ENCODE data around the gene CXCL10. TPM values are rescaled to one million over a fixed set of nuclear protein-coding genes. Genes with fewer than 3 reads are reported as not detected.

CXCL10 gene
- total and polyA plus RNA-seq, 10 of the 15 experiments (the other 5 are each of a cell fraction or from before 2014, with no cell fraction given): 0.46 to 19.5 (median 2.6) TPM

DNA sequence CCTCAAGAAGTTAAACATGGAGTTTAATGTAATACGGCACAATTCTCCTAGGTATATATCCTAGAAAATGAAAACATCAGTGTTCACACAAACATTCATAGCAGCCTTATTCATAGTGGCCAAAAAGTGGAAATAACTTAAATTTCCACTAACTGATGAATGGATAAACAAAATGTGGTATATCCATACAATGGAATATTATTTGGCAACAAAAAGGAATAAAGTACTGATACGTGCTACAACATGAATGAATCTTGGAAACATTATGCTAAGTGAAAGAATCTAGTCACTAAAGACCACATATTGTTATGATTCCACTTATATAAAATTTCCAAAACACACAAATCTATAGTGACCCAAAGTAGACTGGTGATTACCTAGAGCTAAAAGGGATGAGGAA is 47.1 kb downstream of the CXCL10 start:
- FAIRE-seq (no peak), DNase-seq (ENCODE audit: low read depth, low spot score) (no peak), ATAC-seq (no peak)
- no peak overlapping the region for H2AFZ ChIP-seq (ENCODE audit: control insufficient read depth, low read depth, low read length)
- no peaks in the 10 kb centered on the region for H4K20me1 ChIP-seq (ENCODE audit: control insufficient read depth, insufficient read depth)
- ChIA-PET SMC1A (ENCODE audit: uncharacterized antibody, unreplicated experiment) (no interaction called here), POLR2A (no interaction called here), RAD21 (ENCODE audit: unreplicated experiment) (no interaction called here), CTCF (no interaction called here)
- no peaks in the 10 kb centered on the region for H3K9me3 ChIP-seq (replicated peaks; ENCODE audit: control insufficient read depth, insufficient read depth, low read length)
- no peak overlapping the region for H3K4me2 ChIP-seq (ENCODE audit: control insufficient read depth, insufficient read depth)
- H3K4me3 ChIP-seq: no peak overlapping the region
- H3K27ac ChIP-seq (ENCODE audit: control insufficient read depth, insufficient read depth): no peak overlapping the region
- 95% methylated on average over 2 of the region's 2 CpGs for WGBS (ENCODE audit: insufficient coverage, insufficient replicate concordance, low lambda C conversion rate, missing lambda C conversion rate)
- H3K9ac ChIP-seq (ENCODE audit: control insufficient read depth, insufficient read depth, low read length): no peak overlapping the region
- H3K79me2 ChIP-seq (ENCODE audit: control insufficient read depth, insufficient read depth, low read length): no peaks in the 10 kb centered on the region
- intact Hi-C loops (cut with micrococcal nuclease; ENCODE audit: unreplicated experiment): no loop called here
- H3K27me3 ChIP-seq (replicated peaks in 1 of 2; ENCODE audit: control insufficient read depth in 2 of 2, insufficient read depth in 2 of 2, low read length in 1 of 2): no peaks in the 10 kb centered on the region
- BruUV-seq (replicated peaks): no TSS peak
- in situ Hi-C loops (cut with MboI): no loop called here
- H3K4me1 ChIP-seq (ENCODE audit: control insufficient read depth, insufficient read depth, low read length): no peaks in the 10 kb centered on the region
- TF ChIP-seq TCF7 (IDR thresholded peaks at IDR 0.05; ENCODE audit: borderline replicate concordance): no peak
- TF ChIP-seq WRNIP1 (IDR thresholded peaks at IDR 0.05; ENCODE audit: borderline replicate concordance, low read depth, low read length): no peak
- TF ChIP-seq, protein P1, sequence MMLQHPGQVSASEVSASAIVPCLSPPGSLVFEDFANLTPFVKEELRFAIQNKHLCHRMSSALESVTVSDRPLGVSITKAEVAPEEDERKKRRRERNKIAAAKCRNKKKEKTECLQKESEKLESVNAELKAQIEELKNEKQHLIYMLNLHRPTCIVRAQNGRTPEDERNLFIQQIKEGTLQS (IDR thresholded peaks at IDR 0.05; ENCODE audit: borderline replicate concordance, extremely low read depth, low read depth, low read length): no peak
- no peak for TF ChIP-seq PML (IDR thresholded peaks at IDR 0.05; ENCODE audit: low read length)
- no peak for TF ChIP-seq FOXM1 (IDR thresholded peaks at IDR 0.05; ENCODE audit: low read depth, low read length)
- no peak for TF ChIP-seq MEF2B (IDR thresholded peaks at IDR 0.05; ENCODE audit: partially characterized antibody, poor library complexity, severe bottlenecking)
- TF ChIP-seq CBX5 (IDR thresholded peaks at IDR 0.05; ENCODE audit: low read depth): no peak
- no peak for TF ChIP-seq POU2F2 (IDR thresholded peaks at IDR 0.05; ENCODE audit: borderline replicate concordance, low read depth, low read length)
- no peak for TF ChIP-seq CHD4 (IDR thresholded peaks at IDR 0.05)
- no peak for TF ChIP-seq IRF5 (IDR thresholded peaks at IDR 0.05; ENCODE audit: borderline replicate concordance)
- TF ChIP-seq ZBTB40 (IDR thresholded peaks at IDR 0.05; ENCODE audit: borderline replicate concordance): no peak
- TF ChIP-seq RELB (IDR thresholded peaks at IDR 0.05; ENCODE audit: low read depth): no peak
- no peak for TF ChIP-seq USF2 (IDR thresholded peaks at IDR 0.05; ENCODE audit: borderline replicate concordance, low read depth, low read length)
- no peak for TF ChIP-seq NFIC (IDR thresholded peaks at IDR 0.05; ENCODE audit: low read depth, low read length)
- peaks cover 2 to 39% of the 10 kb centered on the region in 2 experiments for H3K36me3 ChIP-seq (ENCODE audit: control insufficient read depth in 2 of 2, insufficient read depth in 2 of 2, low read length in 1 of 2)

Measured in GM12878 (cell line).